WTC11 (cell line): ENCODE data around the gene INHBB. TPM values are rescaled to one million over a fixed set of nuclear protein-coding genes. Genes with fewer than 3 reads are reported as not detected.

ENCODE experiments used
- ATAC-seq: fragments of 200-7000 bp; cut with Tn5 transposase; 2 replicates; pipeline ENCODE4 v1.10.0; 2021; ENCODE audit warnings: mild to moderate bottlenecking, moderate library complexity
- CTCF ChIA-PET: fragments of 300-600 bp; sonication (Branson Sonifier 250); formaldehyde crosslinking; loops from one replicate; lab custom pipeline; 2021; ENCODE audit warnings: antibody characterized with exemption; lab: Charles Lee
- POLR2A ChIA-PET: fragments of 350-600 bp; sonication (Branson Sonifier 250); formaldehyde crosslinking; loops from one replicate; lab custom pipeline; 2021; ENCODE audit warnings: antibody characterized with exemption; lab: Charles Lee
- DNase-seq: peaks from one replicate; pipeline ENCODE4 v3.0.0; 2021; ENCODE audit warnings: low spot score
- H3K27ac Mint-ChIP-seq: 2 replicates; pipeline ENCODE4 v1.8.0; 2021; ENCODE audit warnings: mixed read lengths
- H3K27me3 Mint-ChIP-seq: 2 replicates; pipeline ENCODE4 v1.8.0; 2021; ENCODE audit warnings: low read depth, mild to moderate bottlenecking, moderate library complexity, mixed read lengths
- H3K36me3 Mint-ChIP-seq: 2 replicates; pipeline ENCODE4 v1.8.0; 2021; ENCODE audit warnings: mixed read lengths
- H3K4me1 Mint-ChIP-seq: 2 replicates; pipeline ENCODE4 v1.8.0; 2022; ENCODE audit warnings: mixed read lengths
- H3K4me3 Mint-ChIP-seq: 2 replicates; pipeline ENCODE4 v1.8.0; 2021; ENCODE audit warnings: mild to moderate bottlenecking, moderate library complexity, mixed read lengths
- H3K9me3 Mint-ChIP-seq: 2 replicates; pipeline ENCODE4 v1.8.0; 2021; ENCODE audit warnings: mixed read lengths
- E2F4 ChIP-seq: sonication (generic); formaldehyde crosslinking; IDR thresholded peaks from 2 replicates; pipeline ENCODE4 v1.8.1; 2022; ENCODE audit warnings: low read depth, mild to moderate bottlenecking, moderate library complexity, missing genetic modification reagents, borderline replicate concordance
- ELF4 ChIP-seq: sonication (generic); formaldehyde crosslinking; IDR thresholded peaks from 2 replicates; pipeline ENCODE4 v1.8.1; 2022; ENCODE audit warnings: low read depth, mild to moderate bottlenecking, moderate library complexity, missing genetic modification reagents
- ERG ChIP-seq: fragments of 250-450 bp; sonication (Bioruptor Pico); IDR thresholded peaks from 2 replicates; pipeline ENCODE4 v1.8.0; 2021; ENCODE audit warnings: mild to moderate bottlenecking
- ESRRA ChIP-seq: sonication (generic); formaldehyde crosslinking; IDR thresholded peaks from 2 replicates; pipeline ENCODE4 v1.8.1; 2022; ENCODE audit warnings: mild to moderate bottlenecking, missing genetic modification reagents, borderline replicate concordance
- FOXJ3 ChIP-seq: sonication (generic); formaldehyde crosslinking; IDR thresholded peaks from 2 replicates; pipeline ENCODE4 v1.9.0; 2021; ENCODE audit warnings: missing genetic modification reagents, mild to moderate bottlenecking, borderline replicate concordance
- JAZF1 ChIP-seq: fragments of 250-450 bp; sonication (Bioruptor Pico); IDR thresholded peaks from 2 replicates; pipeline ENCODE4 v1.9.0; 2021; ENCODE audit warnings: moderate library complexity, mild to moderate bottlenecking, inconsistent platforms
- MAX ChIP-seq: sonication (generic); formaldehyde crosslinking; IDR thresholded peaks from 2 replicates; pipeline ENCODE4 v1.8.0; 2022; ENCODE audit warnings: mild to moderate bottlenecking, missing genetic modification reagents
- NFATC4 ChIP-seq: fragments of 250-450 bp; sonication (Bioruptor Pico); IDR thresholded peaks from 2 replicates; pipeline ENCODE4 v1.9.0; 2021; ENCODE audit warnings: mild to moderate bottlenecking
- NFE2L1 ChIP-seq: sonication (generic); formaldehyde crosslinking; IDR thresholded peaks from 2 replicates; pipeline ENCODE4 v1.8.1; 2023; ENCODE audit warnings: missing genetic modification reagents
- NFYB ChIP-seq: sonication (generic); formaldehyde crosslinking; conservative IDR thresholded peaks from 2 replicates; pipeline ENCODE4 v1.8.0; 2022; ENCODE audit warnings: low read depth, missing genetic modification reagents
- RORB ChIP-seq: fragments of 250-450 bp; sonication (Bioruptor Pico); IDR thresholded peaks from 2 replicates; pipeline ENCODE4 v1.9.0; 2021; ENCODE audit warnings: mild to moderate bottlenecking
- SOX15 ChIP-seq: fragments of 250-450 bp; sonication (Bioruptor Pico); IDR thresholded peaks from 2 replicates; pipeline ENCODE4 v1.9.0; 2021; ENCODE audit warnings: mild to moderate bottlenecking
- TP53 ChIP-seq: sonication (generic); formaldehyde crosslinking; IDR thresholded peaks from 2 replicates; pipeline ENCODE4 v1.8.1; 2023; ENCODE audit warnings: mild to moderate bottlenecking, missing genetic modification reagents
- USF2 ChIP-seq: sonication (generic); formaldehyde crosslinking; IDR thresholded peaks from 2 replicates; pipeline ENCODE4 v1.8.1; 2023; ENCODE audit warnings: mild to moderate bottlenecking, missing genetic modification reagents, moderate library complexity
- ZBTB21 ChIP-seq: sonication (generic); formaldehyde crosslinking; IDR thresholded peaks from 2 replicates; pipeline ENCODE4 v1.8.1; 2023; ENCODE audit warnings: mild to moderate bottlenecking, missing genetic modification reagents, borderline replicate concordance
- ZNF121 ChIP-seq: sonication (generic); formaldehyde crosslinking; IDR thresholded peaks from 2 replicates; pipeline ENCODE4 v1.8.0; 2023; ENCODE audit warnings: missing genetic modification reagents
- ZNF425 ChIP-seq: fragments of 250-450 bp; sonication (Bioruptor Pico); conservative IDR thresholded peaks from 2 replicates; pipeline ENCODE4 v1.9.0; 2021; ENCODE audit warnings: mild to moderate bottlenecking
- total RNA-seq: library from RNA; stranded (reverse); gene quantifications from 3 replicates; pipeline ENCODE4 v1.2.3, GENCODE V29; 2021
- TF ChIP-seq, protein P1 (sequence below): fragments of 250-450 bp; sonication (Bioruptor Pico); IDR thresholded peaks from 2 replicates; pipeline ENCODE4 v1.9.0; 2021; ENCODE audit warnings: mild to moderate bottlenecking
- TF ChIP-seq, protein P2 (sequence below): sonication (generic); formaldehyde crosslinking; IDR thresholded peaks from 2 replicates; pipeline ENCODE4 v1.8.0; 2023; ENCODE audit warnings: missing genetic modification reagents

INHBB gene
- total RNA-seq, 1 experiment from 2014 or later = 0.26 TPM

- ATAC-seq (no peak), DNase-seq (peak; percentile 50)
- peaks cover 36% of the 10 kb centered on the region for H3K4me1 Mint-ChIP-seq
- TF ChIP-seq, protein P1, sequence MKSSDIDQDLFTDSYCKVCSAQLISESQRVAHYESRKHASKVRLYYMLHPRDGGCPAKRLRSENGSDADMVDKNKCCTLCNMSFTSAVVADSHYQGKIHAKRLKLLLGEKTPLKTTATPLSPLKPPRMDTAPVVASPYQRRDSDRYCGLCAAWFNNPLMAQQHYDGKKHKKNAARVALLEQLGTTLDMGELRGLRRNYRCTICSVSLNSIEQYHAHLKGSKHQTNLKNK (CRISPR knock-in tag) = no peak
- no peak for TF ChIP-seq NFATC4 (CRISPR knock-in tag)
- no peak for TF ChIP-seq ERG (CRISPR knock-in tag)
- TF ChIP-seq RORB (CRISPR knock-in tag) = no peak
- TF ChIP-seq, protein P2, sequence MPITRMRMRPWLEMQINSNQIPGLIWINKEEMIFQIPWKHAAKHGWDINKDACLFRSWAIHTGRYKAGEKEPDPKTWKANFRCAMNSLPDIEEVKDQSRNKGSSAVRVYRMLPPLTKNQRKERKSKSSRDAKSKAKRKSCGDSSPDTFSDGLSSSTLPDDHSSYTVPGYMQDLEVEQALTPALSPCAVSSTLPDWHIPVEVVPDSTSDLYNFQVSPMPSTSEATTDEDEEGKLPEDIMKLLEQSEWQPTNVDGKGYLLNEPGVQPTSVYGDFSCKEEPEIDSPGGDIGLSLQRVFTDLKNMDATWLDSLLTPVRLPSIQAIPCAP (CRISPR knock-in tag) = no peak
- TF ChIP-seq NFYB (CRISPR knock-in tag) = no peak
- TF ChIP-seq NFE2L1 = no peak
- TF ChIP-seq JAZF1 = no peak
- no peak for TF ChIP-seq TP53 (CRISPR knock-in tag)
- TF ChIP-seq ZNF121 = no peak
- no peak for TF ChIP-seq MAX (CRISPR knock-in tag)
- no peak for TF ChIP-seq ZBTB21 (CRISPR knock-in tag)
- no peak for TF ChIP-seq ELF4 (CRISPR knock-in tag)
- TF ChIP-seq E2F4 = no peak
- no peaks in the 10 kb centered on the region for H3K36me3 Mint-ChIP-seq
- H3K4me3 Mint-ChIP-seq = peak overlapping the region; percentile 57
- POLR2A ChIA-PET = interaction anchor here (0.6 to 1.0 kb wide), 2 partner anchors 89 to 728 kb away, joined by 3 to 14 read pairs; no protein-coding TSS in a partner anchor
- no peak overlapping the region for H3K27ac Mint-ChIP-seq
- H3K27me3 Mint-ChIP-seq = peaks cover 88% of the 10 kb centered on the region
- CTCF ChIA-PET = interaction anchor here (0.6 to 2.6 kb wide), 10 partner anchors 9 to 393 kb away, joined by 3 to 30 read pairs (median 5); no protein-coding TSS in a partner anchor
- H3K9me3 Mint-ChIP-seq = no peaks in the 10 kb centered on the region
These were observed 1.6 kb downstream of the INHBB start for GRCh38 chr2:120347396-120348060.

DNA sequence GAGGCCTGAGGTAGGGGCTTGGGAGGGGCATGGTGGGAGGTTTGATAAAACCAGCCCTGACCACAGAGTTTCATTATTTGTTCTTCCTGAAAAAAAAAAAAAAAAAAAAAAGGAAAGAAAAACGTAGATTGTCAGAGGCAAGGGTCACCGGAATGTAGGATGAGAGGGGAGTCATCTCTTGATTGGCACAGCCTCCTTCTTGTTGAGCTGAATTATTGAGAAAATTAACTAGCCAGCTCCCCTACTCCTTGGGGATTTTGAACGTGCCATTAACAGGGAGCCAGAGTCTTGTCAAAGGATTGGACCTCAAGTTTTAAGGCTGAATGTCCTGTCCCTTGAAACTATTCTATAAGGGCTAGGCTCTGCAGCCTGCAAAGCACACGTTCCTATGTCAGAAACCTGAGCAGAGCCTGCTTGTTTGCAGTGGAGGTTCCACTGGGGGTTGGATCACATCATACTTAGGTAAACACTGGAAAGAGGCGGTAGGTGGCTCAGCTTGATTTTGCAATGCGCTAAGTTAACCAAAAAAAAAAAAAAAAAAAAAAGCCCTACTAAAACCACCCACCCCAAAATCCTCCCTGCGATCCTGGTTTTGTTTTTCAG, 2.3 kb downstream of the INHBB start:
- CTCF ChIA-PET = interaction anchor here (0.7 to 2.6 kb wide), 8 partner anchors 8 to 392 kb away, joined by 3 to 30 read pairs (median 8); no protein-coding TSS in a partner anchor

More for the DNA sequence above, 2.3 kb downstream of the INHBB start:
- Mint-ChIP-seq H3K27ac (no peak overlapping the region), H3K36me3 (no peaks in the 10 kb centered on the region), H3K9me3 (no peaks in the 10 kb centered on the region)
- TF ChIP-seq SOX15 (CRISPR knock-in tag) (no peak), TP53 (CRISPR knock-in tag) (no peak), USF2 (no peak), ZNF425 (CRISPR knock-in tag) (no peak), ESRRA (CRISPR knock-in tag) (no peak), FOXJ3 (no peak), NFYB (CRISPR knock-in tag) (no peak)
- TF ChIP-seq, protein P1 (CRISPR knock-in tag) = no peak
- TF ChIP-seq, all 79 proteins: peak for 0
- Mint-ChIP-seq H3K4me3 (peak overlapping the region; percentile 57; the same call in 1 of the 2 replicates), H3K27me3 (peaks cover 81% of the 10 kb centered on the region), H3K4me1 (peaks cover 33% of the 10 kb centered on the region)
- POLR2A ChIA-PET = interaction anchor here (1.0 kb wide), 1 partner anchor 89 kb away, joined by 14 read pairs; no protein-coding TSS in a partner anchor
- ATAC-seq (no peak), DNase-seq (no peak)
